Fibroblast of the aortic adventitia (primary cell): ENCODE data around the gene OR2B3. TPM values are rescaled to one million over a fixed set of nuclear protein-coding genes. Genes with fewer than 3 reads are reported as not detected.
"Not testable (repeated sequence)": the region's sequence is repeated elsewhere in the genome, so short reads cannot be mapped to it uniquely, and the experiment has no call there.

Experiments used
- DNase-seq: peaks from one replicate; pipeline ENCODE4 v3.0.0-alpha.2; 2010; ENCODE audit warnings: low read depth
- H3K4me3 ChIP-seq: 2 replicates; pipeline ENCODE4 v1.5.1; 2011; ENCODE audit warnings: low read depth, mild to moderate bottlenecking, control low read depth, low read length, moderate library complexity
- total RNA-seq: library from RNA; depleted of rRNA; stranded (reverse); fragments of >200 nt; gene quantifications from 2 replicates; pipeline ENCODE4 v1.2.3, GENCODE V29; 2012; ENCODE audit warnings: low replicate concordance
- TF ChIP-seq, protein P1 (sequence below): IDR thresholded peaks from 2 replicates; pipeline ENCODE4 v1.5.1; 2011; ENCODE audit warnings: mild to moderate bottlenecking, low read length, control low read depth, inconsistent platforms; ENCODE audit not compliant: insufficient read depth

OR2B3 gene
- total RNA-seq, result not detected in 2 replicates

- no peak for DNase-seq
- H3K4me3 ChIP-seq, result no peak within 1 kb of the TSS
- TF ChIP-seq, protein P1, sequence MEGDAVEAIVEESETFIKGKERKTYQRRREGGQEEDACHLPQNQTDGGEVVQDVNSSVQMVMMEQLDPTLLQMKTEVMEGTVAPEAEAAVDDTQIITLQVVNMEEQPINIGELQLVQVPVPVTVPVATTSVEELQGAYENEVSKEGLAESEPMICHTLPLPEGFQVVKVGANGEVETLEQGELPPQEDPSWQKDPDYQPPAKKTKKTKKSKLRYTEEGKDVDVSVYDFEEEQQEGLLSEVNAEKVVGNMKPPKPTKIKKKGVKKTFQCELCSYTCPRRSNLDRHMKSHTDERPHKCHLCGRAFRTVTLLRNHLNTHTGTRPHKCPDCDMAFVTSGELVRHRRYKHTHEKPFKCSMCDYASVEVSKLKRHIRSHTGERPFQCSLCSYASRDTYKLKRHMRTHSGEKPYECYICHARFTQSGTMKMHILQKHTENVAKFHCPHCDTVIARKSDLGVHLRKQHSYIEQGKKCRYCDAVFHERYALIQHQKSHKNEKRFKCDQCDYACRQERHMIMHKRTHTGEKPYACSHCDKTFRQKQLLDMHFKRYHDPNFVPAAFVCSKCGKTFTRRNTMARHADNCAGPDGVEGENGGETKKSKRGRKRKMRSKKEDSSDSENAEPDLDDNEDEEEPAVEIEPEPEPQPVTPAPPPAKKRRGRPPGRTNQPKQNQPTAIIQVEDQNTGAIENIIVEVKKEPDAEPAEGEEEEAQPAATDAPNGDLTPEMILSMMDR, result no peak
These were observed at the start of gene OR2B3 for GRCh38 chr6:29087213-29087612. Gene OR2B3, minus strand, starts transcription at chr6:29087313. Its CDS starts 65 bp downstream, at chr6:29087248.

GRCh38 chr6:29131691-29132090 is 44.6 kb upstream of the OR2B3 start:
- DNase-seq, result no peak
- TF ChIP-seq, protein P1, result no peak
- H3K4me3 ChIP-seq, result no peak overlapping the region

DNA sequence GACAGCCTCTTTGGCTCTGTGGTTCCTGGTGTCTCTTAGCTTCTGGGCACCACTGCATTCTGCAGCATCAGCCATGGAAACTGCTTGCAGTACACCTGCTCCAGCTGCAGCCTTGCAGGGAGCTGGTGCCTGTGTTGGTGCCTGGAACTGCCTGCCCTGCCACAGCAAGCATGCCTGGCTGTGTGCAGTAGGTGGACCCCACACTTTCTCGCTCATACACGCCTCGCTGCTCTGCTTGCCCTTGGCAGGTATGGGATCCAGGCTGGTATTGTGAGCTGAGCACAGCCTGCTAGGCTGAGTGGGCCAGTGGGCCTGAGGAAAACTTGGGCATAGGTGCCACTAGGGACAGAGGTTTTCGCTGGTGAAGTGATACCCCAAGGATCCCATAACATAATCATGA is 43.5 kb upstream of the OR2B3 start:
- DNase-seq, result no peak
- TF ChIP-seq, protein P1, result no peak
- H3K4me3 ChIP-seq, result no peak overlapping the region

DNA sequence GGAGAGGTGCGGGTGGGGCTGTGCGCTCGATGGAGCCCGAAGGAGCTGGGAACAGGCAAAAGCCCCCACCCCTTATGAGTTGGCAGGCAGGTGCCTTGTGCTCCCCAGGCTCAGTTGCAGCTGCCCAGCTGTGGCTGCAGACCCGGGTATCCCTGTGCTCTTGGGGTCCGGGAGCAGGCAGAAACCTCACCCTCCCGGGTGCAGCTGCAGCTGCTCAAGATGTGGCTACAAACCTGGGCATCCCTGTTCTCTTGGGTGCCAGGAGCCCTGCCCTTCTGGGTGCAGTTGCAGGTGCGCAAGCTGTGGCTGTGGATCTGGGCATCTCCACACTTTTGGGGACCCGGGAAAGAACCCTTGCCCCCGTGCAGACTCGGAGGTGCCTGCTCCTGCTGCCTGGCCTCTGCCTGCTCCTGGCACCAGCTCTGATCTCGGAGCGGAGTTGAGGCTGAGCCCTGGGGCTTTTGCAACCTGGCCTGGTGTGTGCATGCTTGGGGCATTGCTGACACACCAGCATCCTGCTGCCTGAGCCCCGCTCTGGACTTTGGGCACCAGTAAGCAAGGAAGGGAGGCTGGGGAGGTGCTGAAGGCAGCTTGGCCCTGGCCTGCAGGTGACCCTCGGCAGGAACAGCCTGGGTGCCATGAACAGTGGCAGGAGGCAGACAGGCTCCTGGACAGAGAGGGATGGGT is 42.4 kb upstream of the OR2B3 start:
- DNase-seq, result no peak
- no peak overlapping the region for H3K4me3 ChIP-seq
- TF ChIP-seq, protein P1, result no peak

DNA sequence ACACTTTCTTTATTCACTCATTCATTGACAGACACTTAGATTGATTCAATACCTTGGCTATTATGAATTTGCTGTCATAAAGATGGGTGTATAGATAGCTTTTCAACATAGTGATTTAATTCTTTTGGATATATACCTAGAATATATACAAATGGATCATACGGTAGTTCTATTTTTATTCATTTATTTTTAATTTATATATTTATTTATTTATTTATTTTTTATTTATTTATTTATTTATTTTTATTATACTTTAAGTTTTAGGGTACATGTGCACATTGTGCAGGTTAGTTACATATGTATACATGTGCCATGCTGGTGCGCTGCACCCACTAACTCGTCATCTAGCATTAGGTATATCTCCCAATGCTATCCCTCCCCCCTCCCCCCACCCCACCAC is 27.9 kb upstream of the OR2B3 start:
- not testable (repeated sequence) for H3K4me3 ChIP-seq, DNase-seq

DNA sequence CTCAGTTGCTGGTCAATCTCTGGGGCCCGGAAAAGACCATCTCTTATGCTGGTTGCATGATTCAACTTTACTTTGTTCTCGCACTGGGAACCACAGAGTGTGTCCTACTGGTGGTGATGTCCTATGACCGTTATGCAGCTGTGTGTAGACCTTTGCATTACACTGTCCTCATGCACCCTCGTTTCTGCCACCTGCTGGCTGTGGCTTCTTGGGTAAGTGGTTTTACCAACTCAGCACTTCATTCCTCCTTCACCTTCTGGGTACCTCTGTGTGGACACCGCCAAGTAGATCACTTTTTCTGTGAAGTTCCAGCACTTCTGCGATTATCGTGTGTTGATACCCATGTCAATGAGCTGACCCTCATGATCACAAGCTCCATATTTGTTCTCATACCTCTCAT is 25.0 kb upstream of the OR2B3 start:
- H3K4me3 ChIP-seq, result no peak overlapping the region
- DNase-seq, result no peak
- TF ChIP-seq, protein P1, result no peak

DNA sequence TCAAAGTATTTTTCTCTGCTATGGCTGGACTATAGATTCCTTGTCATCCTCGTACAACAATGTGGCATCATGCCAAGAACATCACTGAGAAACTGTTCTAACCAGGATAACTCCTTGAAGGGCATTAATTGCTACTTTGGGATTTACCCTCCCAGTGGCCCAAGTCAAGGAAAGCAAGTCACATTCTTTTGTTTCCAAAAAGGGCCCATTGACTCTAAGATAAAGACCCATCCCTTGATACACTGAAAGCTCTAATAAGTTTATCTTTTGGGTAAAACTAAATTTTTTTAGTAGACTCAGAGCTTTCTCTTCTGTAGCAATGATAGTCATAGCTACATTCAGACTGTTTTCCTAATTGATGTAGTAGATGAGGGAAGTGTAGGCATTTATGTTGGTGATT is 20.6 kb upstream of the OR2B3 start, which contains the start of gene OR2J3:
TSS of gene OR2J3 (plus strand) at position 301 of the 400 bp plus-strand sequence. CDS start 3,833 bp downstream, outside the sequence.
- no peak within 1 kb of the TSS for H3K4me3 ChIP-seq
- TF ChIP-seq, protein P1, result no peak
- DNase-seq, result no peak
